HL-60 (cell line): ENCODE data around the gene LRRC4C.

Experiments
- DNase-seq, 2 experiments: peaks; one replicate each; pipeline ENCODE4 v3.0.0-alpha.2; 2010 to 2020; ENCODE audit warnings: low read depth in 1 of 2, low spot score in 1 of 2
- H3K27ac ChIP-seq: fragments of 250-450 bp; sonication (Bioruptor Pico); replicated peaks from 2 replicates; pipeline ENCODE4 v1.5.1; 2020; ENCODE audit warnings: mild to moderate bottlenecking, moderate library complexity
- H3K27me3 ChIP-seq: fragments of 250-450 bp; sonication (Bioruptor Pico); 2 replicates; pipeline ENCODE4 v1.5.1; 2021; ENCODE audit warnings: mild to moderate bottlenecking, moderate library complexity; ENCODE audit not compliant: insufficient read depth, poor library complexity, severe bottlenecking
- H3K4me3 ChIP-seq: replicated peaks from 2 replicates; pipeline ENCODE4 v1.5.1; 2011; ENCODE audit warnings: mild to moderate bottlenecking, control low read depth, low read length; ENCODE audit not compliant: insufficient read depth
- CTCF ChIP-seq: IDR thresholded peaks from one replicate; pipeline ENCODE4 v1.5.1; 2011; ENCODE audit warnings: low read length, control low read depth, inconsistent platforms; ENCODE audit not compliant: insufficient read depth
- GABPA ChIP-seq: IDR thresholded peaks from 2 replicates; pipeline ENCODE4 v1.6.1; 2012; ENCODE audit warnings: low read depth
- POLR2AphosphoS5 ChIP-seq: IDR thresholded peaks from 2 replicates; pipeline ENCODE4 v1.6.1; 2012; ENCODE audit warnings: low read depth
- REST ChIP-seq: IDR thresholded peaks from 2 replicates; pipeline ENCODE4 v1.6.1; 2012; ENCODE audit warnings: low read depth; ENCODE audit not compliant: insufficient replicate concordance
- SPI1 ChIP-seq: IDR thresholded peaks from 2 replicates; pipeline ENCODE4 v1.6.1; 2012; ENCODE audit warnings: low read depth, mild to moderate bottlenecking, borderline replicate concordance

LRRC4C gene

GRCh38 chr11:40370821-40371616 lies 1088.4 kb downstream of the LRRC4C start:
- no peak for TF ChIP-seq REST
- no peak for TF ChIP-seq GABPA
- TF ChIP-seq SPI1: no peak
- TF ChIP-seq CTCF: no peak
- no peak for TF ChIP-seq POLR2AphosphoS5
- Histone ChIP-seq H3K27ac (no peak overlapping the region), H3K27me3 (no peaks in the 10 kb centered on the region), H3K4me3 (no peak overlapping the region)
- no peak for DNase-seq

GRCh38 chr11:40360206-40360798 lies 1099.2 kb downstream of the LRRC4C start:
- H3K4me3 ChIP-seq: no peak overlapping the region
- DNase-seq: no peak
- TF ChIP-seq SPI1 (no peak), CTCF (no peak), REST (no peak), GABPA (no peak), POLR2AphosphoS5 (no peak)
- H3K27ac ChIP-seq: no peak overlapping the region
- H3K27me3 ChIP-seq: no peaks in the 10 kb centered on the region

- Histone ChIP-seq H3K4me3 (no peak overlapping the region), H3K27ac (no peak overlapping the region), H3K27me3 (no peaks in the 10 kb centered on the region)
- TF ChIP-seq REST (no peak), SPI1 (no peak), GABPA (no peak), CTCF (no peak), POLR2AphosphoS5 (no peak)
- no peak for DNase-seq
These were observed 1105.3 kb downstream of the LRRC4C start for GRCh38 chr11:40354121-40354520.
